NB4 (cell line): Measurements from ENCODE around the gene ELFN2.

ENCODE experiments used
- DNase-seq: peaks from one replicate; pipeline ENCODE4 v3.0.0; 2010; ENCODE audit warnings: low read depth
- H3K4me3 ChIP-seq: one replicate; pipeline ENCODE4 v1.5.1; 2011; ENCODE audit warnings: mild to moderate bottlenecking, low read depth, low read length, moderate library complexity
- CTCF ChIP-seq: IDR thresholded peaks from one replicate; pipeline ENCODE4 v1.5.1; 2012; ENCODE audit warnings: low read depth, low read length
- MAX ChIP-seq: IDR thresholded peaks from 2 replicates; pipeline ENCODE4 v1.6.1; 2011; ENCODE audit warnings: low read depth, low read length
- MYC ChIP-seq: IDR thresholded peaks from 2 replicates; pipeline ENCODE4 v1.6.1; 2011; ENCODE audit warnings: low read depth, low read length
- POLR2A ChIP-seq: IDR thresholded peaks from 2 replicates; pipeline ENCODE4 v1.6.1; 2011; ENCODE audit warnings: mild to moderate bottlenecking; ENCODE audit not compliant: insufficient read length; ENCODE audit errors: extremely low read depth

Gene ELFN2

GRCh38 chr22:37328017-37328416 lies 99.3 kb downstream of the ELFN2 start:
- no peak overlapping the region for H3K4me3 ChIP-seq
- no peak for DNase-seq
- TF ChIP-seq POLR2A = no peak
- TF ChIP-seq MYC = no peak
- TF ChIP-seq MAX = no peak
- no peak for TF ChIP-seq CTCF

GRCh38 chr22:37326726-37327125 lies 100.6 kb downstream of the ELFN2 start:
- H3K4me3 ChIP-seq = no peak overlapping the region
- TF ChIP-seq MAX (no peak), POLR2A (no peak), MYC (no peak), CTCF (no peak)
- no peak for DNase-seq

- DNase-seq = no peak
- H3K4me3 ChIP-seq = no peak overlapping the region
- no peak for TF ChIP-seq POLR2A
- no peak for TF ChIP-seq MYC
- TF ChIP-seq CTCF = no peak
- TF ChIP-seq MAX = no peak
Observed at GRCh38 chr22:37325039-37325395, 102.3 kb downstream of the ELFN2 start.

GRCh38 chr22:37324340-37325038 lies 102.8 kb downstream of the ELFN2 start:
- no peak overlapping the region for H3K4me3 ChIP-seq
- no peak for DNase-seq
- no peak for TF ChIP-seq MYC
- no peak for TF ChIP-seq POLR2A
- TF ChIP-seq MAX = no peak

- no peak overlapping the region for H3K4me3 ChIP-seq
- TF ChIP-seq CTCF (no peak), POLR2A (no peak), MAX (no peak), MYC (no peak)
- peak; percentile 46 for DNase-seq
Observed at GRCh38 chr22:37320726-37321677, 106.3 kb downstream of the ELFN2 start.

GRCh38 chr22:37319469-37319868 lies 107.8 kb downstream of the ELFN2 start:
- H3K4me3 ChIP-seq = no peak overlapping the region
- no peak for DNase-seq
- TF ChIP-seq MYC (no peak), CTCF (no peak), MAX (no peak), POLR2A (no peak)
